HG02759 (cell line): Measurements from ENCODE around the gene RRAGD.
"Not testable (repeated sequence)": the region's sequence is repeated elsewhere in the genome, so short reads cannot be mapped to it uniquely, and the experiment has no call there.

ENCODE experiments used
- ATAC-seq: cut with Tn5 transposase; IDR thresholded peaks from one replicate; pipeline ENCODE4 v1.9.1; 2021; ENCODE audit warnings: mild to moderate bottlenecking, moderate library complexity; ENCODE audit not compliant: unreplicated experiment

Gene RRAGD

GRCh38 chr6:89413006-89413400, 930 bp upstream of the RRAGD start:
- no peak for ATAC-seq

- peak; percentile 51 for ATAC-seq
Measured at GRCh38 chr6:89411145-89412070, 665 bp downstream of the RRAGD start.

- no peak for ATAC-seq
Measured at GRCh38 chr6:89410788-89411144, 1.3 kb downstream of the RRAGD start.

GRCh38 chr6:89410231-89410761, 1.8 kb downstream of the RRAGD start:
- ATAC-seq, result no peak

GRCh38 chr6:89409461-89410035, 2.5 kb downstream of the RRAGD start:
- no peak for ATAC-seq

GRCh38 chr6:89406141-89406540, 5.9 kb downstream of the RRAGD start:
- ATAC-seq, result no peak

GRCh38 chr6:89404512-89404911, 7.6 kb downstream of the RRAGD start:
- ATAC-seq, result no peak

GRCh38 chr6:89402776-89403175, 9.3 kb downstream of the RRAGD start:
- ATAC-seq, result no peak

GRCh38 chr6:89400912-89401399, 11.1 kb downstream of the RRAGD start:
- ATAC-seq, result no peak

GRCh38 chr6:89400050-89400449, 12.0 kb downstream of the RRAGD start:
- no peak for ATAC-seq

GRCh38 chr6:89398762-89399525, 13.1 kb downstream of the RRAGD start:
- no peak for ATAC-seq

GRCh38 chr6:89397884-89398283, 14.2 kb downstream of the RRAGD start:
- ATAC-seq, result not testable (repeated sequence)

GRCh38 chr6:89393659-89394058, 18.4 kb downstream of the RRAGD start:
- no peak for ATAC-seq

- ATAC-seq, result no peak
Measured at GRCh38 chr6:89392823-89393222, 19.2 kb downstream of the RRAGD start.

- ATAC-seq, result no peak
Measured at GRCh38 chr6:89388846-89389245, 23.2 kb downstream of the RRAGD start.

GRCh38 chr6:89387516-89388201, 24.4 kb downstream of the RRAGD start:
- ATAC-seq, result peak; percentile 95

- peak; percentile 38 for ATAC-seq
Measured at GRCh38 chr6:89386917-89387491, 25.1 kb downstream of the RRAGD start.

- no peak for ATAC-seq
Measured at GRCh38 chr6:89385846-89386245, 26.2 kb downstream of the RRAGD start.

- ATAC-seq, result peak; percentile 33
Measured at GRCh38 chr6:89385156-89385667, 26.9 kb downstream of the RRAGD start.

- no peak for ATAC-seq
Measured at GRCh38 chr6:89381031-89381430, 31.0 kb downstream of the RRAGD start.
